Spinal cord (tissue), 10 donors: ENCODE results near the gene C16orf90. TPM values are rescaled to one million over a fixed set of nuclear protein-coding genes. Genes with fewer than 3 reads are reported as not detected.
"Not testable (repeated sequence)": the region's sequence is repeated elsewhere in the genome, so short reads cannot be mapped to it uniquely, and the experiment has no call there.

Experiments
- DNase-seq, 6 donors: peaks; one replicate each; pipeline versions ENCODE4 v3.0.0 to v3.0.0-alpha.2; 2013 to 2015; ENCODE audit warnings: low spot score in 6 of 6, low read depth in 4 of 6
- H3K27ac ChIP-seq: one replicate; pipeline ENCODE4 v1.5.1; 2013; ENCODE audit warnings: low read depth, low read length, control low read depth
- H3K27me3 ChIP-seq: one replicate; pipeline ENCODE4 v1.6.1; 2013; ENCODE audit warnings: low read length; ENCODE audit not compliant: control insufficient read depth, insufficient read depth
- H3K36me3 ChIP-seq: one replicate; pipeline ENCODE4 v1.6.1; 2013; ENCODE audit warnings: low read length; ENCODE audit not compliant: control insufficient read depth, insufficient read depth
- H3K4me1 ChIP-seq: one replicate; pipeline ENCODE4 v1.6.1; 2013; ENCODE audit warnings: low read length; ENCODE audit not compliant: control insufficient read depth, insufficient read depth
- H3K4me3 ChIP-seq: one replicate; pipeline ENCODE4 v1.5.1; 2013; ENCODE audit warnings: low read depth, low read length, control low read depth
- H3K9me3 ChIP-seq: one replicate; pipeline ENCODE4 v1.6.1; 2013; ENCODE audit warnings: low read length; ENCODE audit not compliant: control insufficient read depth, insufficient read depth
- WGBS: methylation state at CpG from one replicate; pipeline ENCODE4 v1.1.5; 2013; ENCODE audit warnings: missing lambda C conversion rate; ENCODE audit not compliant: insufficient coverage; 5-methylcytosine and 5-hydroxymethylcytosine counted together
- polyA plus RNA-seq, 2 donors: library from polyadenylated mRNA; unstranded; fragments of 120-200 nt; gene quantifications; one replicate each; pipeline ENCODE4 v1.2.1, GENCODE V29; 2013; ENCODE audit not compliant: insufficient read length in 2 of 2
- total RNA-seq, 2 donors: library from RNA; depleted of rRNA in 1 of 2; stranded (reverse); fragments of 120-200 nt in 1 of 2; fragments of >200 nt in 1 of 2; gene quantifications; one replicate each; pipeline versions ENCODE4 v1.2.3 to v1.2.4, GENCODE V29; 2013 to 2014
- donor health status: healthy.

Gene C16orf90
- total and polyA plus RNA-seq, 4 donors = not detected

DNA sequence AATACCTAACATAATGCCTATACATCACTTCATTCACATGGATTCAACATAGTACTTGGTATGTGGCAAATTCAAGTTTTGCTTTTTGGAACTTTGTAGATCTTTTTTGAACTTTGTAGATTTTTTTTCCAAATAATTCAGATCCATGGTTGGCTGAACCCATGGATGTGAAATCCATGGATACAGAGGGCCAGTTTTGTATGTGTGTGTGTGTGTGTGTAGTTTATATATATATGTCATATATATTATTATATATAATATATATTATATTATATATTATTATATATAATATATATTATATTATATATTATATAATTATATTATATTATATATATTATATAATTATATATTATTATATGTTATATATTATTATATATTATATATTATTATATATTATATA, 33.9 kb upstream of the C16orf90 start:
- Histone ChIP-seq H3K36me3 (peaks cover 60% of the 10 kb centered on the region), H3K4me1 (no peaks in the 10 kb centered on the region), H3K9me3 (no peaks in the 10 kb centered on the region), H3K27ac (no peak overlapping the region), H3K4me3 (no peak overlapping the region), H3K27me3 (no peaks in the 10 kb centered on the region)
- DNase-seq = no peak

DNA sequence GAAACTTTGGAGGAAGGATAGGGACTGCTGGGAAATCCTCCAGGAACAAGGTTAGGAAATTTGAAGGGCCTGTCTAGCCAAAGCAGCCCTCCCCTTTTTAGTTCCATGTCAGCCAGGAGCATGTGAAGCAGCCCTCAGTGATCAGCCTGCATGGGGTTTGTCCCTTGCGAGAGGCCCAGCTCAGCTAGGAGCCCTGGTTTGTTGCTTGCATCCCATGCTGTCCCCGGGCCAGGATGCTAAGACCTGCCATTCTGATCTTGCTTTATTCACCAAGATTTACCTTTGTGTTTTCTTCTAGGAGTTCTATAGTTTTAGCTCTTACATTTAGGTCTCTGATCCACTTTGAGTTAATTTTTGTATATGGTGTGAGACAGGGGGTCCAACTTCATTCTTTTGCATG, 33.1 kb upstream of the C16orf90 start:
- H3K36me3 ChIP-seq = peaks cover 60% of the 10 kb centered on the region
- WGBS = 78% methylated on average over 1 of the region's 2 CpGs
- no peak for DNase-seq

DNA sequence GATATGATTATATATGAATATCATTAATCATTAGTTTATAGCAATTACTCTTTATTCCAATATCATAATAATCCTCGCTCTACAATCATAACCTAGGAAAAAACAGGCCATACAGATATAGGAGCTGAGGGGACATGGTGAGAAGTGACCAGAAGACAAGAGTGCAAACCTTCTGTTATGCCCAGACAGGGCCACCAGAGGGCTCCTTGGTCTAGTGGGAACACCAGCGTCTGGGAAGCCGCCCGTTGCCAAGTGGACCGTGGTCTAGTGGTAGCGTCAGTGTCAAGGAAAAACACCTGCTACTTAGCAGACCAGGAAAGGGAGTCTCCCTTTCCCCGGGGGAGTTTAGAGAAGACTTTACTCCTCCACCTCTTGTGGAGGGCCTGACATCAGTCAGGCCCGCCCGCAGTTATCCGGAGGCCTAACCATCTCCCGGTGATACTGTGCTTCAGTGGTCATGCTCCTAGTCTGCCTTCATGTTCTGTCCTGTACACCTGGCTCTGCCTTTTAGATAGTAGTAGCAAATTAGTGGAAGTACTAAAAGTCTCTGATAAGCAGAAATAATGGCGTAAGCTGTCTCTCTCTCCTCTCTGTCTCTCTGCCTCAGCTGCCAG, 32.0 kb upstream of the C16orf90 start:
- H3K4me3 ChIP-seq = not testable (repeated sequence)
- DNase-seq = peak in 2 of 6 donors; percentile 46 to 47

More for the DNA sequence above, 33.1 kb upstream of the C16orf90 start:
- Histone ChIP-seq H3K9me3 (no peaks in the 10 kb centered on the region), H3K27ac (no peak overlapping the region), H3K27me3 (no peaks in the 10 kb centered on the region), H3K4me3 (no peak overlapping the region), H3K4me1 (no peaks in the 10 kb centered on the region)

DNA sequence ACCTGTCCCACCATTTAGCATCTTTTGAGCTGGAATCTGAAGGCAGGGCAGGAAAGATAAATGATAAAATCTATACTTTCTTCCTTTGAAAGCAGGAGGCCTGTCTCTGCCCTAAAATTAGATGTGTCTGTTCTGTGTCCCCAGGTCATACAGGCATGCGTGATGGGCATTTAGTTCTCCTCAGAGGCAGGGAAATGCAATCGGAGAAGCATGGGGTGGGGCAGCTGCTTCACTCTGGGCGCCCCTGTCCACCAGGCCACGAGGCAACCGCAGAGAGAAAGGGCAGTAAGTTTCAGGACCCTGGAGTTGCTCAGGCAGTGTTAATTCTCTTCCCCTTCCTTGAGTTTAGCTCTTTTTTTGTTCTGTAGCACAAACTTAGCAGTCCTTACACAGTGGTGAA, 30.7 kb upstream of the C16orf90 start:
- no peak for DNase-seq
- H3K36me3 ChIP-seq = peaks cover 53% of the 10 kb centered on the region

More for the DNA sequence above, 32.0 kb upstream of the C16orf90 start:
- H3K27ac ChIP-seq, H3K4me1 ChIP-seq, H3K9me3 ChIP-seq, H3K27me3 ChIP-seq: not testable (repeated sequence)
- peaks cover 55% of the 10 kb centered on the region for H3K36me3 ChIP-seq
- 88% methylated on average over 6 of the region's 12 CpGs for WGBS

DNA sequence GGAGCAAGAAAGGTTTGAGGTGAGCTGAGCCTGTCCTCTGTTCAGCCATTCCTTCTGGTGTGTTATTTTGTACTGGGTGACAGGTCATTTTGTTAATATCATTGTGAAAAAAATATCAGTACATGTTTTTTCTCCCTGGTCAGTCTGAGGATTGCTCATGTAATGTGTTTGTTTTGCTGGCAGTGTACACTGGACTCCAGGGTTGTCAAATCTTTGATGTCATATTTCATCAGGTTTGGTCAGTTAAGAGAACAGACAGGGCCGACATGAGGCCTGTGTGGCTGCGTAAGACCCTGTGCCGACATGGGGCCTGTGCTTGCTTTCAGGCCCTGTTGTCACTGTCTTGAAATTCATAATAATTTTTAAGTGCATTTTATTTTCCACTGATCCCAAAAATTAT, 28.0 kb upstream of the C16orf90 start:
- DNase-seq = no peak

More for the DNA sequence above, 30.7 kb upstream of the C16orf90 start:
- WGBS = 85% methylated on average over 3 of the region's 5 CpGs
- Histone ChIP-seq H3K9me3 (no peaks in the 10 kb centered on the region), H3K4me1 (no peaks in the 10 kb centered on the region), H3K27ac (no peak overlapping the region), H3K27me3 (no peaks in the 10 kb centered on the region), H3K4me3 (no peak overlapping the region)

DNA sequence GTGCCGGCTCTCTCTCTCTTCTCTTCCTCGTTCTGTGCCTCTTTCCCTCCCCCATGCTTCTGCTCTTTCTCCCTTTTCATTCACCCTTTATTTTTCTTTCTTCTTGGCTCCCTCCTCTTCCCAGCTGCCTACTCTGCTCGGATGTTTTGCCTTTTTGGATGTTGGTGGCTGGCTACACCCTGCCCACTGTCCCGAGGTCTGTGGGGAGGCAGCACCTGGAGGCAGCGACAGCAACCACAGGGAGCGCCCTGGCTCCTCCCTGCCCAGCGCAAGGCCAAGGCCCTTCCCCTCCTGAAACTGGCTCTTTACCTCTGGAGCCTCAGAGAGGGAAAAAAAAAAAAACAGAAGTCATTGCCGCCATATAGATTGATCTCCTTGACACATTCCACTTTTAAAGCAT, 25.6 kb upstream of the C16orf90 start:
- peak overlapping the region; percentile 74 for H3K27ac ChIP-seq
- H3K36me3 ChIP-seq = peaks cover 58% of the 10 kb centered on the region
- DNase-seq = no peak

More for the DNA sequence above, 28.0 kb upstream of the C16orf90 start:
- no peak overlapping the region for H3K27ac ChIP-seq
- peaks cover 9% of the 10 kb centered on the region for H3K4me1 ChIP-seq
- no peak overlapping the region for H3K4me3 ChIP-seq
- no peaks in the 10 kb centered on the region for H3K9me3 ChIP-seq
- WGBS = 80% methylated on average over 1 of the region's 3 CpGs
- peaks cover 59% of the 10 kb centered on the region for H3K36me3 ChIP-seq
- H3K27me3 ChIP-seq = no peaks in the 10 kb centered on the region

DNA sequence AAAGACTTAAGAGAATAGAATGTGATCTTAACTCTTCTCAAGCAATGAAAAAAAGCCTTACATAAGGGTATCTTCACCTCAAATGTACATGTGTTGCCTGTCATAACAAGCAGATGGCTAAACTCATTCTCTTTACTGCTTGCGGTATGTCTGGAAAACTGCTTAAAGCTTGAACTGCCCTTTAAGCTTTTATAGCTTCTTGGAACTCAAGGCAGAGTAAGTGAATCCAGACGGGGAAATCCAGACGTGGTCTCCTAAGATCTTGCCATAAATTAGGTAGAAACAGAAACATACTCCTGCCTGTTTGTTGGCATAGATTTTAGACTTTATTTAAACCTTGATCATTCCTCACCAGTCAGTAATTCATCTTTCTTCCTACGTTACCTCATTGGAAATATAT, 25.1 kb upstream of the C16orf90 start:
- WGBS = 92% methylated on average over 2 of the region's 4 CpGs
- H3K9me3 ChIP-seq = no peaks in the 10 kb centered on the region
- H3K27me3 ChIP-seq = no peaks in the 10 kb centered on the region
- DNase-seq = peak in 1 of 6 donors; percentile 58
- H3K27ac ChIP-seq = peak overlapping the region; percentile 74
- H3K4me3 ChIP-seq = no peak overlapping the region
- peaks cover 58% of the 10 kb centered on the region for H3K36me3 ChIP-seq
- peaks cover 9% of the 10 kb centered on the region for H3K4me1 ChIP-seq

More for the DNA sequence above, 25.6 kb upstream of the C16orf90 start:
- Histone ChIP-seq H3K4me3 (no peak overlapping the region), H3K27me3 (no peaks in the 10 kb centered on the region), H3K4me1 (peaks cover 9% of the 10 kb centered on the region), H3K9me3 (no peaks in the 10 kb centered on the region)
- whole genome bisulfite sequencing = 96% methylated on average over 4 of the region's 8 CpGs

DNA sequence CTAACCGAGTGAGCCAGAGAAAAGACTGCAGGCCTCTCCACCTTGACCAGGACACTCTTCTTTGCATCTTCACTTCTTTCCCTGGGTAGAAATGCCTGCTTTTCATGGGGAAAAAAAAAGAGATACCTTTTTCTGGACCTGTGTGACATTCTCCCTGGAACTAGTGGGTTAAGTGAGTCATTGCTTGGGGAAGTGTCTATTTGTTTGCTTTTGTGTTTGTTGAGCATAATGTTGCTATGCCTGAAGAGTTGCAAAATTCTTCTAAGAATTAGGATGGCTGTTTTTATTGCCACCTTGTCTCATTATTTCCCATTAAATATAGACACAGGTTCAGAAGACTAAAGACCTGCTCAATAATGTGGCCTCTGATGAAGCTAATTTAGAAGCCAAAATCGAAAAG, 24.3 kb upstream of the C16orf90 start:
- WGBS = 90% methylated on average over 2 of the region's 2 CpGs
- Histone ChIP-seq H3K9me3 (no peaks in the 10 kb centered on the region), H3K27me3 (no peaks in the 10 kb centered on the region), H3K4me3 (no peak overlapping the region), H3K4me1 (peaks cover 9% of the 10 kb centered on the region), H3K36me3 (peaks cover 61% of the 10 kb centered on the region), H3K27ac (peak overlapping the region; percentile 68)
- no peak for DNase-seq

DNA sequence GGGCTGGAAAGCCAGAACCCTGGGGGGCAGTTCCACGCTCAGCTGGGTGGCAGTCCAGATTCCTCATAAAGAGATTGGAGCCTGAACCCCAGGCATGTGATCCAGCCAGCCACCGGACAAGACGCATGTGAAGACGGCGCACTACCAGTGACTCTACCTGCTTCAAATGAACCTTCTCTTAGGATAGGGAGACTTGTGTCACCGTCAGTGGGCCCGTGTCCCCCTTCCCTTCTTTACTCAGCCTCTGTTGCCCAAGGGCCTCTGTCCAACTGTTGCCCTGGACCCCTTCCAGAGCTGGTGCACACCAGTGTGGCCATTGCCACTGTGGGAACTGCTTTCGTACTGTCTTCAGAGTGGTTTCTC, 23.7 kb upstream of the C16orf90 start:
- peaks cover 61% of the 10 kb centered on the region for H3K36me3 ChIP-seq
- peaks cover 9% of the 10 kb centered on the region for H3K4me1 ChIP-seq
- H3K9me3 ChIP-seq = no peaks in the 10 kb centered on the region
- H3K27me3 ChIP-seq = no peaks in the 10 kb centered on the region
- peak overlapping the region; percentile 15 for H3K27ac ChIP-seq
- 78% methylated on average over 8 of the region's 8 CpGs for WGBS
- peak in 1 of 6 donors; percentile 22 for DNase-seq
- no peak overlapping the region for H3K4me3 ChIP-seq

DNA sequence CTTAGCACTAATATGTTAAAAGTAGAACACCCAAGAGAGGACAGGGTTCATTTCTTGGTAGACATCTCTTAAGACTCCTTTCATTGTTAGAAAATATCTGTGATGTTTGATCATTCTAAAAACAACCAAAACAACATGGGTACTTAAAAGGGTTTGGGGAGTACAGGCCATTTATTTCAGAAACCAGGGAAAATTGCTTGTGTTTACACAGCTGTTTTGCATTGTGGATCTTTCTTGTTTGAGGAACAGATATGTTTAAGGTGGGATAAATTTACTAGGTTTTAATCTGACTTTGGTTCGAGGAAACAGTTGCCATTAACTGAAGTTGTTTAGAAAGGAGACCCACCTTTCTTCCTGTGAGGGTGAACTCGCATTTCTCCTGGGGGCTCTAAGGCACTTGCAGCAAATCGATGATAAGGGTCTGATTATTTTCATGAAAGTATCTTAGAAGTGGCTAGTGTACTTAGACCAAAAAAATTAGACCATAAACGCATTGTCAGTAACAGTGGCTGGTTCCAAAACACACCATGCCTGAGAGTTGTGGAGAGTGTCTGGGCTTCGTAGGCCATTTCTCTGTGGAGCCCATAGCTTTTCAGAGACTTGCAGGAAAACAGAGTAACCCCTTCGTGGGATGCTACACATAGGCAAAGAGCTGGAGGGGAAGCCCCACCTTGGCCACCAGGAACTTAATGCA, 23.1 kb upstream of the C16orf90 start:
- H3K9me3 ChIP-seq = no peaks in the 10 kb centered on the region
- H3K36me3 ChIP-seq = peaks cover 61% of the 10 kb centered on the region
- no peak for DNase-seq
- peaks cover 9% of the 10 kb centered on the region for H3K4me1 ChIP-seq
- peak overlapping the region; percentile 15 for H3K27ac ChIP-seq
- WGBS = 94% methylated on average over 4 of the region's 6 CpGs
- no peaks in the 10 kb centered on the region for H3K27me3 ChIP-seq
- H3K4me3 ChIP-seq = no peak overlapping the region
